NCI-H1694 treated with DMSO at 0.1 percent for 48 hours (cell line): ENCODE data around the gene WNK3.

Experiments used
- DNase-seq: peaks from one replicate; lab custom pipeline; 2025; lab: John Stamatoyannopoulos, UW

WNK3 gene

DNA sequence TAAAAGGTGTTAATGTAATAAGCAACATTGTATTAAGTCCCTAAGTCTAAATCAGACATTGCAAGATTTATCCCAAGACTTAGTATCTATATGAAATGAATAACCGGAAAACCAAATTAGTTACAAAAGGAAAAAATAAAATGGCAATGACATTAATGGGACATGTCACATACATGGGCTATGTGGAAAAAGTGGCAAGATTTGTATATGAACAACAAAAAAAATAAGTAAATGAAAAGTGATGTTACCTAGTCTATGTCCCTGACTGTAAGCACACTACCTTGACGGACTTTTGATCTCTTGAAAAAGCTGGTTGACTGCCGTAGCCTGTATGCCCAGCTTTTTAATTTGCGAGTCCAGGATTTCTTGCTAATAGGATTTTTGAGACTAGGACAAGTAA lies 119.3 kb downstream of the WNK3 start:
- no peak for DNase-seq

- no peak for DNase-seq
Measured at GRCh38 chrX:54237014-54237413, 120.8 kb downstream of the WNK3 start.

- DNase-seq: no peak
Measured at GRCh38 chrX:54230435-54231148, 127.3 kb downstream of the WNK3 start.

DNA sequence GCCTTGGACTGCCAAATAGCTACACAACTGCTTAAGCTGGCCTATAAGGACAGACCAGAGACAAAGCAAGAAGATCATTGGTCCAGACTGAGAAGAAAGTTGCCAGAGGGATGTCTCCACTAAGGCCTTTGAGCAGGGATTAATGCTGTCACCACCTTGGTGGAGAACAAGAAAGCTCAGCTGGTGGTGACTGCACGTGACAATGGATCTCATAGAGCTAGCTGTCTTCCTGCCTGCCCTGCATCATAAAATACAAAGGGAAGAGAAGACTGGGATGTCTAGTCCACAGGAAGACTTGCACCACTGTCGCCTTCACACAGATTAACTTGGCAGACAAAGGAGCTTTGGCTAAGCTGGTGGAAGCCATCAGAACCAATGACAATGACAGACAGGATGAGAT lies 134.3 kb downstream of the WNK3 start:
- no peak for DNase-seq

DNA sequence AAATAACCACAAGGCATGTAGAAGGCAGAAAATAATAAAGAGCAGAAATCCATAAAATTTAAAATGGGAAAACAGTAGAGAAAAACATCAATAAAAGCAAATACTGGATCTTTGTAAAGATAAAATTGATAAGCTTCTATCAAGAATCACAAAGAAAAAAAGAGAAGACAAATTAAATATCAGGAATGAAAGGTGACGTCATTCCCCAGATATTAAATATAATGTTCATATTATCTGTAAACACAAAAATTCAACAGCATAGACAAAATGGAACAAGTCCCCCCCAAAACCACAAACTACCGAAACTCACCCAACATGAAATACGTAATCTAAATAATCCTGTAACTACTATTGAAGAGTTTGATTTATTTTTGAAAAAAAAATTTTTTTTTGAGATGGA lies 144.2 kb downstream of the WNK3 start:
- no peak for DNase-seq

- no peak for DNase-seq
Measured at GRCh38 chrX:54208531-54208930, 149.3 kb downstream of the WNK3 start.

- no peak for DNase-seq
Measured at GRCh38 chrX:54198262-54198661, 159.6 kb downstream of the WNK3 start.

- no peak for DNase-seq
Measured at GRCh38 chrX:54194982-54195588, 162.8 kb downstream of the WNK3 start.

GRCh38 chrX:54193085-54193821 lies 164.6 kb downstream of the WNK3 start:
- no peak for DNase-seq

DNA sequence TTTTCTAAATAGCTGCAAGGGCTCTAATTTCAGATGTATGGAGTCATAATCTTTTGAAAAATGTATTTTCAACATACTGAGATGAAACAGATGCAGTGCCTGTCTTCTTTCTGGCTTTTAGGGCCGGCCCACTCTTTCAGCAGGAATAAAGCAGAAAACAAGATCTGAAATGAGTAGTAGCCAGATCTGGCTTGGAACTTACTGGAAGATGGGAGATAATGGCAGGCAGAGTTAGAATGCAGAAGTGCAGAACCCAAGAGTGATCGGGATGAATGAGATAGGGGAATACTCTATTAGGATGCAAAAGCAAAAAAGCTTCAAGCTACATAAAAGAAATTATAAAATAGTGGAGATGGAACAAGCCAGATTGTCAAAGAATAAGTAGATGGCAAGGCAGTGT lies 173.4 kb downstream of the WNK3 start:
- DNase-seq: no peak

GRCh38 chrX:54182864-54183613 lies 174.8 kb downstream of the WNK3 start, which contains the start of gene FAM120C:
Gene FAM120C, minus strand, starts transcription at chrX:54183254. Its CDS starts 56 bp downstream, at chrX:54183198.
- DNase-seq: peak; percentile 84

- DNase-seq: peak; percentile 39
Measured at GRCh38 chrX:54182194-54182863, 175.5 kb downstream of the WNK3 start.

DNA sequence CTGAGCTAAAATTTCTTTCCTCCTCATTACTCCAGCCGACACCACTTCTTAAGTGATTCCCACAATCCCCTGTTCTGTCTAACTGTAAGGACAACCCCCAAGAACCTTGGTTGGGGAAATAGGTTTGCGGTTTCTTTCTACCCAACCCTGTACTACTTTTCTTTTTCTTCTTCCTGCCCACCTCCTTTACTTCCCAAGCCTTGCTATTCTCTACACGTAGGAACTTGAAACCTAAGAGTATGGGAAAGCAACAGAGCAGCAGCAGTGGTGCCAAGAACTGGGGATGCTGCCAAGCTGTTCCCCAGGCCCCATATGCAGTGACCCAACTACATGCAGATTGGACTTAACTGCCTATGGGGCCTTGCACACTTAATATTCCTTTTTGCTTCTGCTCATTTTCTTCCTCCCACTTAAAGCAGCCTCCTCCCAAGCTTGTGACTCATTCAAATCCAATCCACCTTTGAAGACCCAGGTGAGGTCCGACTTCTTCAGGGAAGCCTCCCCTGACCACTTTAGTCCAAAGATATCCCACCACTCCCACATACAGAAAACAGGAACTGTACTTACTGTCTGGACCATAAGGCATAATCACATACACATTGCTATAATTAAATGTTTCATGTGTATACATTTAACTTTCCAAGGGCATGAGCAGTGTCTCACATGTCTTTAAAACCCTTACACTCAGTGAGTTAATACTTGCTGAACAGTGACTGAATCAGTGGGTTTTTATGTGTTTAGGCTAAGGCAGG lies 176.5 kb downstream of the WNK3 start:
- no peak for DNase-seq

DNA sequence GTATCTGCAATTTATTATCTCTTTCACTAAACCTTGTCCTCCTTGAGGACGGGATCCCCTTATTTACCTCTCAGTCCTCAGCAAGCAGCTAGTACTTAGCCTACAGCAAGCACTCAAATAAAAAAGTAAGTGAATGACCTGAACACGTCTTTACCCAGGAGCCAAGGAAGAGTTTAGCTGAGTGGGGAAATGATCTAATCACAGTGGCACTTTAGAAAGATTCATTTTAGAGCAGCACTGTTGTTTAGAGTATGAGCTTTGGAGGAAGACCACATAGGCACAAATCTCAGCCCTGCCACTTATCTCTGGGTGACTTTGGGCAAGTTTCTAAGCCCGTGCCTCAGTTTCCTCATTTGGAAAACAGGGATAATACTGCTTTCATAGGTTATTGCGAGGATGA lies 177.4 kb downstream of the WNK3 start:
- no peak for DNase-seq

- DNase-seq: no peak
Measured at GRCh38 chrX:54178100-54178940, 179.5 kb downstream of the WNK3 start.

GRCh38 chrX:54177306-54177705 lies 180.5 kb downstream of the WNK3 start:
- no peak for DNase-seq

- no peak for DNase-seq
Measured at GRCh38 chrX:54173791-54174190, 184.1 kb downstream of the WNK3 start.

GRCh38 chrX:54172455-54172854 lies 185.4 kb downstream of the WNK3 start:
- no peak for DNase-seq

GRCh38 chrX:54171527-54172250 lies 186.2 kb downstream of the WNK3 start:
- no peak for DNase-seq
